GM11168 (cell line): ENCODE data around the gene SLF2.

Source experiments
- in situ Hi-C: fragments of 300-500 bp; cut with MboI; formaldehyde crosslinking; loops from one replicate; pipeline ENCODE4 v1.12.0; 2022; ENCODE audit warnings: low sequenced_read_pairs; ENCODE audit not compliant: unreplicated experiment

Gene SLF2

GRCh38 chr10:101007915-101008822 lies 95.4 kb downstream of the SLF2 start:
- in situ Hi-C loops = no loop called here

GRCh38 chr10:101008823-101009423 lies 96.2 kb downstream of the SLF2 start:
- in situ Hi-C loops = no loop called here

DNA sequence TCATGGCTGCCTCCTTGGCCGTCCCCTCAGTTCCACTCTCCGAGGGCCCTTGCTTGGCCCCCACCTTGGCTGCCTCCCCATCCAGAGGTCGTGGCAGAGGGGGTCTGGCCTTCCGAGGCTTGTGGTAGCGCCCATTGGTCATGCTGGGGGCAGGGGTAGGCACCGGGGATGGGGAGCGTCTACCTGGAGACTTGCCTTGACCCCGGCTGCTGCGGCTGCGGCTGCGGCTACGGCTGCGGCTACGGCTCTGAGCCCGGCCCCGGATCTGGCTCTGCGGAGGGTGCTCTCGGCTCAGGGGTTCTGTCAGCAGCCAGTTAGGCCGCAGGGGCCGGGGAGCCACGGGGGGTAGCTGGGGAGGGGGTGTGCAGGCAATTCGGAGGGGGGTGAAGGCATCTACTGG lies 97.6 kb downstream of the SLF2 start:
- in situ Hi-C loops = no loop called here

- in situ Hi-C loops = no loop called here
Measured at GRCh38 chr10:101011517-101012423, 99.0 kb downstream of the SLF2 start.

- in situ Hi-C loops = no loop called here
Measured at GRCh38 chr10:101012525-101013364, 100.0 kb downstream of the SLF2 start.

GRCh38 chr10:101013365-101013825 lies 100.6 kb downstream of the SLF2 start:
- in situ Hi-C loops = no loop called here

- in situ Hi-C loops = no loop called here
Measured at GRCh38 chr10:101014230-101014884, 101.6 kb downstream of the SLF2 start.
